Hippocampal formation (tissue), 2 donors: Measurements from ENCODE around the gene CD44.
A peak's percentile ranks its signal among the peaks of the same experiment; 100 is the strongest.

ENCODE experiments used
- DNase-seq, 2 donors: peaks; one replicate each; lab custom pipeline; 2025; lab: John Stamatoyannopoulos, UW

Gene CD44

DNA sequence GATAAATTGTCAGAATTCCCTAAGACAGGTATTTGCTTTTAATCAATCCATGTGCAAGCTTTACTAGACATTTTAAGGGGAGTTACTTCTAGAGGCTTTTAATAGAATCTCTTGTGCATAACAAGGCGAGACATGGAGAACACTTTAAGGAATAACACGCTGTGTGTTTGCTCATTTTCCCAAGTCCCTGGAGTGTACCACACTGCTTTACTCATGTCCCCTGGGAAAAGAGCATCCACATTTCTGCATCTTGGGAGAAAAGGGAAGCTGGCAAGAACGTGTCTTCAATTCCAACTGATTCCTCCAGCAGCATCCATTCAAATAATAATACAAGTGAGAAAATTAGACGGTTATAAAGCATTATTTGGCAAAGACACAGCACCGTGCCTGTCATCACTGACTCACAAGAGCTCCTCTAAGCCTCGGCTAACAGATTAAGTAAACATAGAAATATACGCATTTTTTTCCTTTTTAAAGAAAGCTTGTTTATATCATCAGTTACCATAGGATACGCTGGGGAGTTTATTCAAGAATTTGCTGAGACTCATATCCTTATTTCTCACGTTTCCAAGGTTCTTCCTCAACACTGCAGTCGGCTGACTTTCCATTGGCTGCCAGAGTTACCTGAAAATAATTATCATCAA lies 121.5 kb downstream of the CD44 start:
- no peak for DNase-seq

DNA sequence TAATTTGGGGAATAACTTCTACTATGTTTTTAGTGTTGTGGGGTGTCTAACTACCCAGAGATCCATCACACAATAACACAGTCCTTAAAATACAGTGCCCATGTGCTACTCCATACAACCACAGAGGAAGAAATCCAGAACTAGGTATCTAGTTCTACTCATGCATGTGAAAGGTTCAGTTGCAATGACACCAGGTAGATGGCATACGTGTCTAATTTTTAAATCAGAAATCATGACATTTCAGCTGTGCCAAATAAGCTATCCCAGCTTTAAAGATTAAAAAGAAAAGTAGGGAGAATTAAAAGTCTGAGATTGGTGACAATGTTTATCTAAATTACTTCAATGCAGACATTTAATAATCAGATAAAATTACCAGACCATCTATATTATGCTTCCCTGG lies 122.2 kb downstream of the CD44 start:
- DNase-seq, result no peak

DNA sequence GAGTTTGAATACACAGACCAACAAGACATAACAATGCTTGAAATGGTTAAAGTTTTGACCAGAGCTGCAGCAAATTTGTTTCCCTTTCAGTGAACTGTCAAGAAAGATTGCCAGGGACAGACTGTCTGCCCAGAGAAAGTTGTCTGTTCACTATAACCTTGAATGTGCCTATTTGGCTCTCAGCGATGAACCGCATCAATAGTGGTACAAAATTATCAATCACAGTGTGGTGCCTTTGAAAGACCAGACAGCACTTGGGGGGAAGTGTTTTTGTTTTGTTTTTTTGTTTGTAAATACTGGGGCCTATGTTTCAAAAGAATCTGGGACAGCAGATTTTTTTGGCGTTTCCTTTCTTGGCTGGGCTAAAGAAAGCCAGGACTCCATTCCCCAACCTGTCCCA lies 123.1 kb downstream of the CD44 start:
- DNase-seq, result no peak

DNA sequence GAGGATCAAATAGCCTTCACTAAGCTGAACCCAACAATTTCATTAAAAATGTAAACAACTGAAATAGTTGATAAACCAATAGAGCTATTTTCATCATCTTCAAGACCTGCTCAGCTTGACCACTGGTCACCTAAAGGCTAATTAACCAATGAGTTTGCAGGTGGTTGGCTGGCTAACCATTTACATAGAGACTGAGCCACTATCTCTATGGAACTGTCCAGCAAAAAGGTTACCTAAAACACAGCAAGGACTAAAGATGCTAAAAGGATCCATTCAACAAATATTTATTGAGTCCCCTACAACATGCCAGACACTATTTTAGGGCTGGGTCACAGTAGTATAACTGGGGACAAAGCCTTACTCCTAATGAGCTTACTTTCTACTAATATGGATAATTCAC lies 123.8 kb downstream of the CD44 start:
- no peak for DNase-seq

DNA sequence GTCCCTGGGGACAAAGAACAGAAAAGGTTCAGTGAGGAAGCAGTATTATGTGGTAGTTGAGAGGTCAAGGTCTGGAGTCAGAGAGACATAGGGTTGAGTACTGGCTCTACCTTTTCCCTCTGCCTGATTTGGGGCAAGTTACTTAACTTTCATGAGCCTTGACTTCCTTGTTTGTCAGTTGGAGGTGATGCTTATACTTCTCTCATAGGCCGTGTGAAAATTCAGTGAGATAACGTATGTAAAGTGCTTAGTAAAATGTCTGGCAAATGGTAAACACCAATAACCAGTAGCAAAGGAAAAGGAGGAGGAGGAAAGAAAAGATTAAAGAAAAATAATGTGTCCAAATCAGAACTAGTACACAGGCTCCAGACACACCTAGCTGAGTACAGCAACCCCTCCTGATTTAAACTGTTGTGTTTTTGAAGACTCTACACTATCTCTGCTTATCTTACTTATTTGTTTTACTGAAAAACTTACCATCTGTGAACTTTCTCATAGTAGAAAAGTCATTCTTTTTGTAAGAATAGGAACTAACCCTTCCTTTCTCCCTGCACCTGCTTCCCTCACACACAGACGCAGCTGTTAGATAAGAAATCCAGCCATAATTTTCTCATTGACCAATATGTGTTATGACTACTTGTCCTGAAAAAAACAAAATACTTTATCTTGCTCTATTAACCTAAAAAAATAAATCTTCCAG lies 126.9 kb downstream of the CD44 start:
- DNase-seq, result no peak

DNA sequence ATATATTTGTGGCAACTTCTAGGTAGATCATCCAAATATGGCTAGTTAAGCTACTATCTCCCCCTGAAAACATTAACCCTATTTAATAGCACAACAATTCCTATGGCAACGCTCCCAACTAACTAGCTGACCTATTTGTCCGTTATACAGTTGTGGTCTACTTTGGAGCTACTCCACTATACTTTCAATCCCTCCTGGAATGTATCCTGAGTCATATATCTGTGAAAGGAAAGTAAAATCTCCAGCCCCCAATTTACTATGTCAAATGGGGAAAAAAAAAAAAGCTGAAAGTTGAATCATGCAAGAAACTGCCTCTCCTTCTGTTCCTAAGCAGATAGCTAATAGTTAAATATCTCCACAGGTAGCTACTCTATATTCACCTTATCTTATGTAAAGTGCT lies 128.5 kb downstream of the CD44 start:
- no peak for DNase-seq

DNA sequence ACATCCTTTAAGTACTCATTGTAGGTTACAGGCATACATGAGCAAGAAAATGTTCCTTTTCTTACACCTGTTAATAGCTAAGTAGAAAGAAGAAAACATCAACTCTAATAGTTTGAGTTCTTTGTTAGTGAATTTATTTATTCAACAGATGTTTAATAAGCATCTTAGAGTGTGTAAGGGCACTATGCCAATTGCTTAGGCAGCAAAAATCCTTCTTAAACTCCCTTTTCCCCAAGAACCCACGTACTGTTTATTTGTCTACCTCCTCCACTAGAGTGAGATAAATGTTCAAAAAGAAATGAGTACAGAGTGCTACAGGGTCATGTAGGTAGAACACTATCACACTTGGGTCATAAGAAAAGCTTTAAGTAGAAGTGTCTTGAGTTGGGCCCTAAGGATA lies 131.4 kb downstream of the CD44 start:
- DNase-seq, result no peak

DNA sequence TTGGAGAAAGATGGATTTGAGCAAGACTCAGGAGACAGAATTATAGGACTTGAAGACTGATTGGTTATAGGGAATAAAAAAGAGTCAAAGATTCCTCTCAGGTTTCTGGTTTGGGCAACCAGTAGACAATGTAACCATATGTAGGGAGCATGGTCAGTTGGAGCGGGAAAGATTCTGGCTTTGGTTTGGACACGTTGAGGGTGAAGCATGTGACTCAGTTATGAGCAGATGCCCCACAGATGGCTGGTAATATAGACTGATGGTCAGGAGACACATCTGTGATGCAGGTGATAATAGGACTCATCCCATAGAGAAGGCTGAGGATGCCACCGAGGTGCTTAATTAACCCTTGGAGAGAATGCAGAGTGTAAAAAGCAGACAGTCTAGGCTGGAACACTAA lies 132.1 kb downstream of the CD44 start:
- DNase-seq, result no peak

DNA sequence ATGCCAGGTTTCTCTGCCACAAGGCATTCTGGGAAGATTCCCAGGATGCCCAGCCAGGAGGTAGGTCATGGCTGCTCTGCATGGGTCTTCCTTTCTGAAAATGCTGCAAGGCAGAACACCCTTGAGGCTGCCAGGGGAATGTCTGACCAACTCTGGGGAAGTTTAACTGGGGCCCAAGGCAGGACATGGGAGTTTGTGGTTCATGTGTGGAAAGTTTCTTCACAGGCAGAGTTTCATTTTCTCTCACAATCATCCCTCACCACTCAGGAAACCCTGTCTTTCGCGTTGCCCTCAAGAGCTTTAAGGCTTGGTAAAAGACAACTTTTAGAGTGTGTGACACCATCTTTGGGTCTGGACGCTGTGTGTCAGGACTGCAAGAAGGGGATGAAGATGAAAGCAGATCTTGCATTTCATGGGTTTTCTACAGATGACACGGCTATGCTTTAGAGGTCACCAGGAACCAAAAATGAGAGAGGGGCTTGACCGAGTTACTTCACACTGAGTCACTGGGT lies 133.5 kb downstream of the CD44 start:
- DNase-seq, result peak; percentile 9 to 26

DNA sequence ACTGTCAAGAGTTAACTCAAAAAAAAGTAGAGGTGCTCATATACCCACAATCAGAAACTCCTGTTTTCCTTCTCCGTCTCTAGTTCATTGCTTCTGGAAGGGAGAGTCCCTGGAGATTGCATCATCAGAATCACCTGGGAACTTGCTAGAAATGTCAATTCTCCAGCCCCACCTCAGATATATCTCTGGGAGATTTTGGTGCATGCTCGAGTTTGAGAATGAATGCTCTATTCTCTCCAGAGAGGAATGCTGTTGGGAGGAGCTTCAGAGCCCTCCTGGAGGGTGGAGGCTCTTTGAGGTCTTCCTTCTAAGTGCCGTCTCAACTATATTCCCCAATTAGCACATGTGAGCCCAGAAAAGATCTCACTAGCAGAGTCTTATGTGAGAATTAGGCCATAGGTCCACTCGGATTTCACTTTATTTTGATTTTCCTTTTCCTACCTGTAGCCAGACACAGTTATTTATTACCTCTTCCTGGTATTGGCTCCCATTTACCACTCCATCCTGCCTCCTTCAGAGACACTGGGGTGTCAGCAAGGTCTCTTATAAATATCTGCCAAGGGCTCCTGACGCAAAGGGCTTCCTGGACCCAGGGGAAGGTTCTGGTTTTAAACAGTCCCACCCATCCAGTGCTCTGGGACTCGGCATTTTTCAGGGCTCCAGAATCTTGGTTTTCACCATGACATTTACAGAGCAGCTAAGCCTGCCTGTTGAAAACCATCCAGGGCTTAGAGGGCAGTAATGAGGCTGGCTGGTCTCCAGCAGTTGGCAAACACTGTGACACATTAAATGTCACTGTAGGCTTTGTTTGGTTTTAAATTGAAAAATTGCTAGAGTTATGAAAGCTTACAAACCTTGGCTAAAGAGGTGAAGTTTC lies 136.2 kb downstream of the CD44 start:
- peak in 1 of 2 donors; percentile 29 for DNase-seq

DNA sequence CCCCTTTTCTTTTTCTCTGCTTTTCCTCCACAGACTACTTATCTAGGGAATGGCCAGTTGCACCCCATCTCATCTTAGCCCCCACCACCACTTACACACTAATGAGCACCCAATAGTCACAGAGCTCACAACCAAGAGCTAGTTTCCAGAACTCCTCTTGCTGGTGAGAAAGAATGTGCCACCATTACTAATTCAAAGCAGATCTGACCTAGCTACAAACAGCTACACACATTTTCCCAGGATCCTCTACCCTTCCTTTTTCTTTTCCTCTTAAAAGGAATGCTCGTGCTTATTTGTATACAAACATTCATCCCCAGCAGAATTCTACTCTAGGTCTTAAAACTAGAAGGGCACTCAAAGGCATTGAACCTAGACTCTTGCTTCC lies 136.8 kb downstream of the CD44 start:
- peak in 1 of 2 donors; percentile 50 for DNase-seq

DNA sequence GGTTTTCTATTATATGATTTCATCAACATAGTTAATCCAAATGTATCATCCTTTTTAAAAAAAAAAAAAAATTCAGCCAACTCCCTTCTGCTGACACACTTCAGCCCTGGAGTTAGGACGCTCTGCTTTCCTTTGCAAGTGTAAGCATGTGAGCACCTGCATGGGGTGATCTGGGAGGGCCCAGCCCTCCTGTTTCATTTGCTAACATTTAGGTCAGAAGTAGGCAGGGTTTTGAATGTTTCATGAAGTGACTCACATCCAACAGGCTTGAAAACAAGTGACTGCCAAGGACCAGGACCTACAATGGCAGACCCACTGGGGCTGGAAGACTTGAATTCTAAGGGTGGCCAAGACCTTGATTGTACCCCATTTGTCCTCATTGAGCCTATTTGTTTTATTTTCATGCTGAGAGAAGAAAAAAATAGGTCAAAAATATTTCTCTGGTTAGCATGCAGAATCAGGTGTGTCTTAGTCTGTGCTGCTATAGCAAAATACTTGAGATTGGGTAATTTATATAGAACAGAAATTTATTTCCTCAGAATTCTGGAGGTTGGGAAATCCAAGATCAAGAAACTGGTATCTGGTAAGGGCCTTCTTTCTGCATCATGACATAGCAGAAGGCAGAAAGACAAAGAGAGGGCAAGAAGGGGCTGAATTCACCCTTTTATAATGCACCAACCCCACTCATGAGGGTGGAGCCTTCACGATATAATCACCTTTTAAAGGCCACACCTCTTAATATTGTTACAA lies 137.6 kb downstream of the CD44 start:
- peak in 1 of 2 donors; percentile 24 for DNase-seq

DNA sequence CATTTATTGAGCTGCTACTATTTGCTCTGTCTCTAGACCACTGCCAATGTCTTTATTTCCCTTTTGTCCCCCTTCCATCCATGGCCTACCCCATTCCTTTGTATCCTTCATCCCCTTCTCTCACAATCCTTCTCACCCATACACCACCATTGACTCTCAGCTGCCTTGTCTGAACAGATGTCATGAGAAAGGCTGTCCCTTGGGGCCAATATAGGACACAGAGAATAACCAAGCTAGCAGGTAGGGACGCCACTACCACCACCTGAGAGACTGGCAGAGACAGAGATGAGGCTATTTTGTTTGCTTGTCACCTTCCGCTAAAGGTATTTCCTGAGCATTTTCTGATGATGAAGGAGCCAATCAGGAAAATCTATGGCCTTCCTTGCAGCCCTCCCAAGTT lies 138.9 kb downstream of the CD44 start:
- no peak for DNase-seq

DNA sequence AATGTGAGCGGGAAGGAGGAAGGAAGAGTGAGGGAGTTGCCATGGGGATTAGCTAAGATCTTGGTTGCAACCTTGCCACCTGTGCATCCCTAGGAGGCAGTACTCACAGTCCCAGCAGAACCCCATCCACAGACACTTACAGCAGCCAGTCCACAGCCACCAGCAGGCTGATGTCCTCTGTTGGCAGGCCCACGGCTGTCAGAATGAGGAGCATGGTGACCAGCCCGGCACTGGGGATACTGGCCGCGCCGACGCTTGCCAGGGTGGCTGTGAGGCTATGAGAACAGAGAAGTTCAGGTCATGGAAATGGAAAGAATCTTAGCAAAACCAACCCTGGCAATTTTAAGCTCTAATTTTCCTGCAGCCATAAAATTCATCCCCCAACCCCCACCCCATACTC lies 141.8 kb downstream of the CD44 start:
- DNase-seq, result no peak

DNA sequence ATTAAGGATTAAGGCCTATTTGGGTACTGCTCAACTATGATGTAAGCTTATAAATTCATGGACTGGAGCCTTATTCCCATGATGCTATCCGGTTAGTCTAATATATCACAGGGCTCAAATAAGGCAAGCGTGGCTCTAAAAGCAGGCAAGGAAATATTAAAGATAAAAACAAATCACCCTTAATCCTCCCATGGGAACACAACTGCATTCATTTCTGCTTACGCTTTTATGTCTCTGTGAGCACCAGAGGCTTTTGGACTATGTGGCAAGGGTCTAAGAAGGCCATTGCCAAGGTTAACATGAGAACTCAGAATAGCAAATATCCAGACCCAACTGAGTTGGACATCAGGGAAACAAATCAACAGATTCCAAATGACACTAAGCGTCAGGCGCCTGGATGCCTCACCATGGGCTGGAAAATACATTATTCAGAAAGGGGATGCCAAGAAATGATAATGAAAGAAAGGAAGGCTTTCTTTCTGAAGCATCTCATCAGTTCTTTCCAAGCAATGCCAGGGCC lies 142.3 kb downstream of the CD44 start:
- DNase-seq, result no peak
